22Rv1 (cell line): ENCODE results near the gene FAM151A.
"Not testable (repeated sequence)": the region's sequence is repeated elsewhere in the genome, so short reads cannot be mapped to it uniquely, and the experiment has no call there.

Experiments used
- H3K27ac ChIP-seq: fragments of 450-650 bp; 2 replicates; pipeline ENCODE4 v1.5.1; 2017
- ZFX ChIP-seq: fragments of 450-650 bp; IDR thresholded peaks from 2 replicates; pipeline ENCODE4 v1.6.1; 2017; ENCODE audit warnings: antibody characterized with exemption, borderline replicate concordance
- TF ChIP-seq, protein P1 (sequence below): fragments of 450-650 bp; IDR thresholded peaks from 2 replicates; pipeline ENCODE4 v1.5.1; 2017; ENCODE audit warnings: mild to moderate bottlenecking

FAM151A gene

GRCh38 chr1:54649130-54649898 is 26.0 kb upstream of the FAM151A start:
- H3K27ac ChIP-seq = no peak overlapping the region
- TF ChIP-seq, protein P1, sequence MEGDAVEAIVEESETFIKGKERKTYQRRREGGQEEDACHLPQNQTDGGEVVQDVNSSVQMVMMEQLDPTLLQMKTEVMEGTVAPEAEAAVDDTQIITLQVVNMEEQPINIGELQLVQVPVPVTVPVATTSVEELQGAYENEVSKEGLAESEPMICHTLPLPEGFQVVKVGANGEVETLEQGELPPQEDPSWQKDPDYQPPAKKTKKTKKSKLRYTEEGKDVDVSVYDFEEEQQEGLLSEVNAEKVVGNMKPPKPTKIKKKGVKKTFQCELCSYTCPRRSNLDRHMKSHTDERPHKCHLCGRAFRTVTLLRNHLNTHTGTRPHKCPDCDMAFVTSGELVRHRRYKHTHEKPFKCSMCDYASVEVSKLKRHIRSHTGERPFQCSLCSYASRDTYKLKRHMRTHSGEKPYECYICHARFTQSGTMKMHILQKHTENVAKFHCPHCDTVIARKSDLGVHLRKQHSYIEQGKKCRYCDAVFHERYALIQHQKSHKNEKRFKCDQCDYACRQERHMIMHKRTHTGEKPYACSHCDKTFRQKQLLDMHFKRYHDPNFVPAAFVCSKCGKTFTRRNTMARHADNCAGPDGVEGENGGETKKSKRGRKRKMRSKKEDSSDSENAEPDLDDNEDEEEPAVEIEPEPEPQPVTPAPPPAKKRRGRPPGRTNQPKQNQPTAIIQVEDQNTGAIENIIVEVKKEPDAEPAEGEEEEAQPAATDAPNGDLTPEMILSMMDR = no peak
- no peak for TF ChIP-seq ZFX

- TF ChIP-seq, protein P1 = no peak
- no peak for TF ChIP-seq ZFX
- no peak overlapping the region for H3K27ac ChIP-seq
Observed at GRCh38 chr1:54645806-54646676, 22.7 kb upstream of the FAM151A start.

DNA sequence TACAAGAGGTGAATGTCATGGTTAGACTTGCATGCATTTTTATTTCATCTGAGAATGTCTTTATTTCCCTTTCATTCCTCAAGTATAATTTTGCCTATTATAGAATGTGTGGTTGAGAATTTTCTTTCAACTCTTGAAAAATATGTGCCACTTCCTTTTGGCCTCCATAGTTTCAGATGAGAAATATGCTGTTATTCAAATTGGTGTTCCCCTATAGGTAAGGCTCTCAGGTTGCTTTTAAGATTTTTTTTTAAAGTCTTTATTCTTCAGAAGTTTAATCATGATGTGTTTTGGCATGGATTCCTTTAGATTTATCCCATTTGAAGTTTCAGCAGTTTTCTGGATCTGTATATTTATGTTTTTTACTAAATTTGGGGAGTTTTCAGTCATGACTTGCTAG is 20.4 kb upstream of the FAM151A start:
- no peak for TF ChIP-seq ZFX
- TF ChIP-seq, protein P1 = no peak

DNA sequence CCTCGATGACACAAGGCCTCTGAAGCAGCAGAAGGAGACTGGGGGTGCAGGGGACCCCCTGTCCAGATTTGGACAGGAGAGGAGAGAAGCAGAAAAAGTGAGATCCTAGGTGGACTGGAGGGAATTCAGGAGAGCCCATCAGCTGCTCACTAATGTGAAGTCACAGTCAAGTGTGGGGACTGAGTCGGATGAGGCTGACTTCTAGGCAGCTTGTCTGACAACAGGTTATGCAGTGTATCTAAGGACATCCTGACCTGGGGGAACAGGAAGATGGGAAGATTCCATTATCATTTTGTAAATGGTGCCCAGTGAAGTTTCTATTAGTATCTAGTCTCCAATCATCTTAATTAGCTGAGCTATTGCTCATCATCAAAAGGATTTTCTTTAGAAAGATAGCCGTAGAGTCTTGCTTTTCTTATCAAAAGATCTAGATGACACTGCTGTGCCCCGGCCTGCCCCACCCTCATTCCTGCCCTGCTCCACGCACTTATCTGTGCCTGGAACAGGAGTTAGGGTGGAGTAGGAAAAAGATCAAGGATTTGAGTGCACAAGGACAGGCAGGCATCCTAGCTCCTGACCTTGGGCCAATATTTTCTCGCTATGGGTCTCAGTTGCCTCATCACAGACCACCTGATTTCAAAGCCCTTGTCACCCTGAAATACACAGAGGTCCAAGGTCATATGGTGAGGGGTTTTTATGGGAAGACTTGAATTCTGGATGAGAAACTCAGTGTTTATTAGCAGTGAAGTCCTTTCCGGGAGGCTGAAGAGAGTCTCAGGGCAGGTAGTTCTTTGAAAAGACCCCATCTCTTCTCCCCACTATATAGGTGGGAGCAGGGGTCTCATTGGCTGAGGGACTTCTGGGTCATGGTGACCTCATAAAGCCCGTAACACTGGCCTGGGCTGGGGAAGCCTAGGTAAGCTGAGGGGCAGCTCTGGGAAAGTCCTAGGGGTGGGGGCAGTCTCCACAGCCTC is 17.8 kb upstream of the FAM151A start, which contains the start of gene MROH7:
Gene MROH7 (plus strand): TSS at position 924 of the 974 bp plus-strand sequence. CDS start 11,141 bp downstream, outside the sequence.
- no peak within 1 kb of the TSS for H3K27ac ChIP-seq
- TF ChIP-seq, protein P1 = no peak
- TF ChIP-seq ZFX = no peak

More for the DNA sequence above, 20.4 kb upstream of the FAM151A start:
- H3K27ac ChIP-seq = no peak overlapping the region

DNA sequence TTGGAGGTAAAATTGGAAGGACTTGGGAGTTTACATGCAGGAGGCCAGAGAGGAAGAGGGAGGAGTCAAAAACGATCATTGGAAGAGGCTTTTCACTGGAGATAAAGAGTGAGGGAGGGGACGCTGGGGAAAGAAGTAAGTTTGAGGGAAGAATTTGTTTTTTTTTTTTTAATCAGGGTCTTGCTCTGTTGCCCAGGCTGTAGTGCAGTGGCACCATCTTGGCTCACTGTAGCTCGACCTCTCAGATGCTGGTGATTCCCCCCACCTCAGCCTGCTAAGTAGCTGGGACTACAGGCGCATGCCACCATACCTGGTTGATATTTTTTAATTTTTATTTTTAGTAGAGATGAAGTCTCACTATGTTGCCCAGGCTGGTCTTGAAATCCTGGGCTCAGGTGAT is 17.0 kb upstream of the FAM151A start:
- no peak for TF ChIP-seq ZFX
- TF ChIP-seq, protein P1 = no peak
- H3K27ac ChIP-seq = no peak overlapping the region

- not testable (repeated sequence) for H3K27ac ChIP-seq
Observed at GRCh38 chr1:54636461-54637446, 13.4 kb upstream of the FAM151A start.

GRCh38 chr1:54635804-54636203 is 12.5 kb upstream of the FAM151A start:
- not testable (repeated sequence) for H3K27ac ChIP-seq
